Measurements from ENCODE around the gene PCDHA1. TPM values are rescaled to one million over a fixed set of nuclear protein-coding genes. Genes with fewer than 3 reads are reported as not detected.

PCDHA1 gene
- total RNA-seq, 1 experiment from 2014 or later, result not detected

DNA sequence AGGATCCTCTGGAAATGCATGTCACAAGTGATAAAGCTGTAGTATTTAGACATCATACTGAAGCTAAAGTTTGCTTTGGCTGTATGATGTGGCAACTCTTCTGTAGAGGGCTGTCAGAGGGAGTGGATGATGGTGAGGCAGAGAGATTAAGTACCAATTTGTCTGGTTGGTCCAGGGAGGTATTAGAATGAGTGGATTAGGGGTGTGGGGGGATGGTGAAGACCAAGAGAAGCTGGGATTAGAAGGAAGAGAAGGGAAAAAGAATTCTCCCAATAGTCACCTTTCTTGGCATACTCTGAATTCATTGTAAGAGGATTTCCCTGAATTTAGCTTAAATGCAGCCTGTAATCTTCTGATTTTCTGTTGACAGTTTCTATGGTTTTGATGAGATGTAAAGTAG is 183.9 kb downstream of the PCDHA1 start:
- POLR2A ChIA-PET, result interaction anchor here (0.7 kb wide), 1 partner anchor 17 kb away, joined by 4 read pairs; no protein-coding TSS in a partner anchor

More for the DNA sequence above, 183.9 kb downstream of the PCDHA1 start:
- ATAC-seq (no peak), DNase-seq (ENCODE audit: low read depth, low spot score) (no peak)
- BruUV-seq (replicated peaks), result no TSS peak
- no peak overlapping the region for H2AFZ ChIP-seq (ENCODE audit: low read depth, low read length, poor library complexity, severe bottlenecking)
- no peak overlapping the region for H3K4me3 ChIP-seq (replicated peaks in 1 of 2; ENCODE audit: low read depth in 1 of 2, low read length in 2 of 2)
- ChIA-PET RAD21 (ENCODE audit: low non-redundant PET in 1 of 2, low total read pairs in 2 of 2, uncharacterized antibody in 2 of 2, unreplicated experiment in 2 of 2) (no interaction called here), CTCF (no interaction called here)
- no peaks in the 10 kb centered on the region for H3K79me2 ChIP-seq (ENCODE audit: insufficient read depth, low read length)
- no peak overlapping the region for H3K9ac ChIP-seq (ENCODE audit: low read length)
- no peaks in the 10 kb centered on the region for H4K20me1 ChIP-seq (ENCODE audit: insufficient read depth)
- H3K9me3 ChIP-seq (ENCODE audit: control insufficient read depth in 1 of 2, insufficient read depth in 1 of 2, low read depth in 1 of 2, low read length in 2 of 2), result no peaks in the 10 kb centered on the region
- H3K27me3 ChIP-seq (ENCODE audit: insufficient read depth, low read length), result no peaks in the 10 kb centered on the region
- peaks cover 9 to 17% of the 10 kb centered on the region in 2 experiments; a peak in 3 of 4 replicates for H3K4me1 ChIP-seq (ENCODE audit: control insufficient read depth in 1 of 2, insufficient read depth in 2 of 2, low read length in 2 of 2)
- TF ChIP-seq CBX3 (IDR thresholded peaks at IDR 0.05; ENCODE audit: low read depth) (no peak), TCF7L2 (IDR thresholded peaks at IDR 0.05; ENCODE audit: borderline replicate concordance, extremely low read depth, insufficient read depth, insufficient read length) (no peak), EZH2 (IDR thresholded peaks at IDR 0.05) (no peak), JUND (IDR thresholded peaks at IDR 0.05) (no peak), YY1 (IDR thresholded peaks at IDR 0.05; ENCODE audit: extremely low read depth, insufficient replicate concordance, low read depth, low read length) (no peak), POLR2A (IDR thresholded peaks at IDR 0.05; ENCODE audit: borderline replicate concordance, extremely low read depth, insufficient read depth, insufficient read length) (no peak), EZH2phosphoT487 (IDR thresholded peaks at IDR 0.05; ENCODE audit: borderline replicate concordance) (no peak), ELF1 (IDR thresholded peaks at IDR 0.05; ENCODE audit: borderline replicate concordance, low read depth) (no peak), POLR2AphosphoS5 (IDR thresholded peaks at IDR 0.05; ENCODE audit: low read depth, low read length) (no peak), CEBPB (IDR thresholded peaks at IDR 0.05; ENCODE audit: low read depth) (no peak)
- TF ChIP-seq, protein P1, sequence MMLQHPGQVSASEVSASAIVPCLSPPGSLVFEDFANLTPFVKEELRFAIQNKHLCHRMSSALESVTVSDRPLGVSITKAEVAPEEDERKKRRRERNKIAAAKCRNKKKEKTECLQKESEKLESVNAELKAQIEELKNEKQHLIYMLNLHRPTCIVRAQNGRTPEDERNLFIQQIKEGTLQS (IDR thresholded peaks at IDR 0.05), result no peak
- TF ChIP-seq, protein P2, sequence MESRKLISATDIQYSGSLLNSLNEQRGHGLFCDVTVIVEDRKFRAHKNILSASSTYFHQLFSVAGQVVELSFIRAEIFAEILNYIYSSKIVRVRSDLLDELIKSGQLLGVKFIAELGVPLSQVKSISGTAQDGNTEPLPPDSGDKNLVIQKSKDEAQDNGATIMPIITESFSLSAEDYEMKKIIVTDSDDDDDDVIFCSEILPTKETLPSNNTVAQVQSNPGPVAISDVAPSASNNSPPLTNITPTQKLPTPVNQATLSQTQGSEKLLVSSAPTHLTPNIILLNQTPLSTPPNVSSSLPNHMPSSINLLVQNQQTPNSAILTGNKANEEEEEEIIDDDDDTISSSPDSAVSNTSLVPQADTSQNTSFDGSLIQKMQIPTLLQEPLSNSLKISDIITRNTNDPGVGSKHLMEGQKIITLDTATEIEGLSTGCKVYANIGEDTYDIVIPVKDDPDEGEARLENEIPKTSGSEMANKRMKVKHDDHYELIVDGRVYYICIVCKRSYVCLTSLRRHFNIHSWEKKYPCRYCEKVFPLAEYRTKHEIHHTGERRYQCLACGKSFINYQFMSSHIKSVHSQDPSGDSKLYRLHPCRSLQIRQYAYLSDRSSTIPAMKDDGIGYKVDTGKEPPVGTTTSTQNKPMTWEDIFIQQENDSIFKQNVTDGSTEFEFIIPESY (IDR thresholded peaks at IDR 0.05; ENCODE audit: extremely low read depth, insufficient replicate concordance, low read length), result no peak
- TF ChIP-seq, protein P3, sequence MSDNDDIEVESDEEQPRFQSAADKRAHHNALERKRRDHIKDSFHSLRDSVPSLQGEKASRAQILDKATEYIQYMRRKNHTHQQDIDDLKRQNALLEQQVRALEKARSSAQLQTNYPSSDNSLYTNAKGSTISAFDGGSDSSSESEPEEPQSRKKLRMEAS (IDR thresholded peaks at IDR 0.05), result no peak
- no peaks in the 10 kb centered on the region for H3K36me3 ChIP-seq (ENCODE audit: control insufficient read depth in 1 of 2, insufficient read depth in 2 of 2, low read length in 2 of 2)
- H3K27ac ChIP-seq (ENCODE audit: low read depth, low read length), result no peak overlapping the region
- intact Hi-C loops (cut with micrococcal nuclease), result loop anchor here (5.0 kb wide), 1 partner anchor 43 kb away; the partner anchor contains the start of gene PCDHAC1
- no peaks in the 10 kb centered on the region for H3K9me2 ChIP-seq (ENCODE audit: insufficient read depth)
- H3K4me2 ChIP-seq (ENCODE audit: low read length), result no peak overlapping the region

Measured in HCT116 (cell line).